ENCODE measurements around the gene ZNF398. TPM values are rescaled to one million over a fixed set of nuclear protein-coding genes. Genes with fewer than 3 reads are reported as not detected.

ZNF398 gene
- polyA plus RNA-seq, 1 donor from 2014 or later, result 8.6 TPM

DNA sequence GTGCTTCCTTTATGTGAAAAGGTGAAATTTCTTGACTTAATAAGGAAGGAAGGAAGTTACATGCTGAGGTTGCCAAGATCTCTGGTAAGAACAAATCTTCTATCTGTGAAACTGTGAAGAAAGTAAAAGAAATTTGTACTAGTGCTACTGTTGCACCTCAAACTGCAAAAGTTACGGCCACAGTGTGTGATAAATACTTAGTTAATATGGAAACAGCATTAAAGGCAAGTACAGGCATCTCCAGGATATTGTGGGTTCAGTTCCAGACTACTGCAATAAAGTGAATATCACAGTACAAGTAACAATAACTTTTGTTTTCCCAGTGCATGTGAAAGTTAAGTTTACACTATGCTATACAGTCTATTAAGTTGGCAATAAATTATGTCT is 25.3 kb downstream of the ZNF398 start:
- Histone ChIP-seq H3K36me3 (ENCODE audit: insufficient read depth, low read length) (no peaks in the 10 kb centered on the region), H4K20me1 (ENCODE audit: insufficient read depth) (no peaks in the 10 kb centered on the region), H3K27me3 (ENCODE audit: insufficient read depth, low read depth, low read length) (no peaks in the 10 kb centered on the region), H3K27ac (ENCODE audit: low read length) (no peak overlapping the region), H3F3A (ENCODE audit: insufficient read depth, low read length, poor library complexity, severe bottlenecking) (no peaks in the 10 kb centered on the region), H3K9ac (ENCODE audit: low read length) (no peak overlapping the region), H3K4me3 (ENCODE audit: low read length) (no peak overlapping the region), H3K9me2 (ENCODE audit: insufficient read depth, low read length) (no peaks in the 10 kb centered on the region), H3K79me2 (replicated peaks; ENCODE audit: insufficient read depth, low read length) (no peaks in the 10 kb centered on the region), H3K4me2 (ENCODE audit: low read length) (no peak overlapping the region), H3K9me3 (ENCODE audit: low read length) (no peaks in the 10 kb centered on the region), H2AFZ (ENCODE audit: low read depth, low read length) (no peak overlapping the region)
- no peak for TF ChIP-seq RAD21 (conservative IDR thresholded peaks at IDR 0.05)
- no peak for TF ChIP-seq SMC3 (conservative IDR thresholded peaks at IDR 0.05; ENCODE audit: poor library complexity)
- no peak for TF ChIP-seq EZH2 (IDR thresholded peaks at IDR 0.05; ENCODE audit: borderline replicate concordance, insufficient read depth, low read length, poor library complexity, severe bottlenecking)
- no peak for TF ChIP-seq EP300 (conservative IDR thresholded peaks at IDR 0.05; ENCODE audit: poor library complexity, severe bottlenecking)
- TF ChIP-seq TAF1 (IDR thresholded peaks at IDR 0.05; ENCODE audit: low read depth), result no peak

DNA sequence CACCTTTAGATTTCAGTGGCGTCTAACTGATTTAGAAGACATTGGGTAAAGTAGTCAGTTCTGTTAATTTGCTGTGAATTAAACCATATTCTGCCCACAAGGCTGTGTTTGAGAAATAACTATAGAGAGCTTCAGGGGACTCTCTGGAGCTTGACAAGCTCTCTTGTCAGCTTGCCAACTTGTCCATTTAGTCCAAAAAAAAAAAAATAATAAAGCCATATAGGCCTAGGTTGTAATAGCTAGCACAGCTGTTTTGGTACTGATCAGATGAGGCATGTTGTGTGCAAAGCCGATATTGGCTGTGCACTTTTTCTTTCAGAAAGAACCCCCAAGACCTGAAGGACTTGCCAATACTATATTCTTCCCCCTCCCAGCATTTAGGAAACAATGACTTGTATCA is 27.9 kb downstream of the ZNF398 start:
- H3K4me3 ChIP-seq (ENCODE audit: low read length), result no peak overlapping the region
- no peaks in the 10 kb centered on the region for H3K9me3 ChIP-seq (ENCODE audit: low read length)
- H3K9me2 ChIP-seq (ENCODE audit: insufficient read depth, low read length), result no peaks in the 10 kb centered on the region
- H4K20me1 ChIP-seq (ENCODE audit: insufficient read depth), result no peaks in the 10 kb centered on the region
- TF ChIP-seq SMC3 (conservative IDR thresholded peaks at IDR 0.05; ENCODE audit: poor library complexity) (no peak), EZH2 (IDR thresholded peaks at IDR 0.05; ENCODE audit: borderline replicate concordance, insufficient read depth, low read length, poor library complexity, severe bottlenecking) (no peak), EP300 (conservative IDR thresholded peaks at IDR 0.05; ENCODE audit: poor library complexity, severe bottlenecking) (no peak), POLR2AphosphoS5 (IDR thresholded peaks at IDR 0.05) (no peak), TAF1 (IDR thresholded peaks at IDR 0.05; ENCODE audit: low read depth) (no peak), MXI1 (conservative IDR thresholded peaks at IDR 0.05; ENCODE audit: poor library complexity, severe bottlenecking) (no peak), RAD21 (conservative IDR thresholded peaks at IDR 0.05) (no peak)
- TF ChIP-seq, protein P1, sequence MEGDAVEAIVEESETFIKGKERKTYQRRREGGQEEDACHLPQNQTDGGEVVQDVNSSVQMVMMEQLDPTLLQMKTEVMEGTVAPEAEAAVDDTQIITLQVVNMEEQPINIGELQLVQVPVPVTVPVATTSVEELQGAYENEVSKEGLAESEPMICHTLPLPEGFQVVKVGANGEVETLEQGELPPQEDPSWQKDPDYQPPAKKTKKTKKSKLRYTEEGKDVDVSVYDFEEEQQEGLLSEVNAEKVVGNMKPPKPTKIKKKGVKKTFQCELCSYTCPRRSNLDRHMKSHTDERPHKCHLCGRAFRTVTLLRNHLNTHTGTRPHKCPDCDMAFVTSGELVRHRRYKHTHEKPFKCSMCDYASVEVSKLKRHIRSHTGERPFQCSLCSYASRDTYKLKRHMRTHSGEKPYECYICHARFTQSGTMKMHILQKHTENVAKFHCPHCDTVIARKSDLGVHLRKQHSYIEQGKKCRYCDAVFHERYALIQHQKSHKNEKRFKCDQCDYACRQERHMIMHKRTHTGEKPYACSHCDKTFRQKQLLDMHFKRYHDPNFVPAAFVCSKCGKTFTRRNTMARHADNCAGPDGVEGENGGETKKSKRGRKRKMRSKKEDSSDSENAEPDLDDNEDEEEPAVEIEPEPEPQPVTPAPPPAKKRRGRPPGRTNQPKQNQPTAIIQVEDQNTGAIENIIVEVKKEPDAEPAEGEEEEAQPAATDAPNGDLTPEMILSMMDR (IDR thresholded peaks at IDR 0.05; ENCODE audit: poor library complexity, severe bottlenecking), result no peak
- TF ChIP-seq, protein P2, sequence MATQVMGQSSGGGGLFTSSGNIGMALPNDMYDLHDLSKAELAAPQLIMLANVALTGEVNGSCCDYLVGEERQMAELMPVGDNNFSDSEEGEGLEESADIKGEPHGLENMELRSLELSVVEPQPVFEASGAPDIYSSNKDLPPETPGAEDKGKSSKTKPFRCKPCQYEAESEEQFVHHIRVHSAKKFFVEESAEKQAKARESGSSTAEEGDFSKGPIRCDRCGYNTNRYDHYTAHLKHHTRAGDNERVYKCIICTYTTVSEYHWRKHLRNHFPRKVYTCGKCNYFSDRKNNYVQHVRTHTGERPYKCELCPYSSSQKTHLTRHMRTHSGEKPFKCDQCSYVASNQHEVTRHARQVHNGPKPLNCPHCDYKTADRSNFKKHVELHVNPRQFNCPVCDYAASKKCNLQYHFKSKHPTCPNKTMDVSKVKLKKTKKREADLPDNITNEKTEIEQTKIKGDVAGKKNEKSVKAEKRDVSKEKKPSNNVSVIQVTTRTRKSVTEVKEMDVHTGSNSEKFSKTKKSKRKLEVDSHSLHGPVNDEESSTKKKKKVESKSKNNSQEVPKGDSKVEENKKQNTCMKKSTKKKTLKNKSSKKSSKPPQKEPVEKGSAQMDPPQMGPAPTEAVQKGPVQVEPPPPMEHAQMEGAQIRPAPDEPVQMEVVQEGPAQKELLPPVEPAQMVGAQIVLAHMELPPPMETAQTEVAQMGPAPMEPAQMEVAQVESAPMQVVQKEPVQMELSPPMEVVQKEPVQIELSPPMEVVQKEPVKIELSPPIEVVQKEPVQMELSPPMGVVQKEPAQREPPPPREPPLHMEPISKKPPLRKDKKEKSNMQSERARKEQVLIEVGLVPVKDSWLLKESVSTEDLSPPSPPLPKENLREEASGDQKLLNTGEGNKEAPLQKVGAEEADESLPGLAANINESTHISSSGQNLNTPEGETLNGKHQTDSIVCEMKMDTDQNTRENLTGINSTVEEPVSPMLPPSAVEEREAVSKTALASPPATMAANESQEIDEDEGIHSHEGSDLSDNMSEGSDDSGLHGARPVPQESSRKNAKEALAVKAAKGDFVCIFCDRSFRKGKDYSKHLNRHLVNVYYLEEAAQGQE (IDR thresholded peaks at IDR 0.05; ENCODE audit: borderline replicate concordance), result no peak
- H3K79me2 ChIP-seq (replicated peaks; ENCODE audit: insufficient read depth, low read length), result no peaks in the 10 kb centered on the region
- no peaks in the 10 kb centered on the region for H3K27me3 ChIP-seq (ENCODE audit: insufficient read depth, low read depth, low read length)
- H3K9ac ChIP-seq (ENCODE audit: low read length), result no peak overlapping the region
- H3K4me2 ChIP-seq (ENCODE audit: low read length), result no peak overlapping the region
- no peaks in the 10 kb centered on the region for H3K36me3 ChIP-seq (ENCODE audit: insufficient read depth, low read length)
- no peak overlapping the region for H2AFZ ChIP-seq (ENCODE audit: low read depth, low read length)
- no peak overlapping the region for H3K27ac ChIP-seq (ENCODE audit: low read length)
- no peaks in the 10 kb centered on the region for H3F3A ChIP-seq (ENCODE audit: insufficient read depth, low read length, poor library complexity, severe bottlenecking)
